Activated CD8-positive, alpha-beta memory T cell treated with anti-CD3 and anti-CD28 coated beads, Interleukin-2, amount 50 U/mL, for 4 hours (primary cell): ENCODE measurements around the gene FKBP6.
"Not testable (repeated sequence)": the region's sequence is repeated elsewhere in the genome, so short reads cannot be mapped to it uniquely, and the experiment has no call there.

Experiments
- DNase-seq: peaks from one replicate; pipeline ENCODE4 v3.0.0-alpha.2; 2020

The FKBP6 gene

GRCh38 chr7:73358590-73359275 lies 30.8 kb downstream of the FKBP6 start:
- no peak for DNase-seq

DNA sequence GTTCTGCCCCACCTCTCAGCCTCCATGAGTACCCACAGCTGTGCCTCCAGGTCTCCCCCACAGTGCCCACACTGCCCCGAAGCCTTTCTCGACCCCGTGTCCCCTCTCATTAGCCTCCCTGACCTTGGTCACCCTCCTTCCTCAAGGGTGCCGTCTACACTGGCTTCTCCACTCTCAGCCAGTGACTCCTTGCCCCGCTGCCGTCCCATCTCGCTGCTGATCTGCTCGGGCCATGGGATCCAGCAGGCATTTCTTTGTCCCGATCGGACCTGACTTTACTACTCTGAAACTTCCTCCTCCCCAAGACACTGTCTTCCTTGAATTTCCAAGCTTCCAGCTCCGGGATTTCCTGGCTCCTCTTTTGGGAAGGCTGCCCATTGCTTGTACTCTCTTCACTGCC lies 31.3 kb downstream of the FKBP6 start:
- no peak for DNase-seq

DNA sequence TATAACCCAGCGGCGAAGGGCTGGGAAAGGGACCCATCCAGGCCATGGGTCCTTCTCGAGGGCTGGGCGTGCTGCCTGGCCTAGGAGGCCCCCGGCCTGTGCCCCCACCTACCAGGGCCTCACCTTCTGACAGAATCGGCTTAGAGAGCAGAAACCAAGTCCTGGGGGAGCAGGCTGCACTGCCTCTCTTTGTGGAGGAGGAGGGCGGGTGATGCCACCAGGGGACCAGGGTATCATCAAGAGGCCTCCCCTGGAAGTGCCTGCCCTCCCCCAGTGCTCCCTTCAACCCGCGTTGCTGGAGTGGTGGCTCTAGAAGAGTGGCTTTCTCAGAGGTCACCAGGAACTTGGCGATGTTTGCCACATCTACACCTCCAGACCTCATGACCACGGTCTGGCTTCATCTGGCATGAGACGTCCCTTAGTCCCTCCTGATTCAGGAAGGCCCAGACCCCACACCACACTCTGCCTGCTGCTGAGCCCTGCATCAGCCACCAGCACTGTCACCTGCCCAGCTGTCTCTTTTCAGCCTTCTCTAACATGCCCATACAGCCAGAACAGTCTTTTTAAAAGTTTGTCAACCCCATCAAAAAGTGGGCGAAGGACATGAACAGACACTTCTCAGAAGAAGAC lies 31.9 kb downstream of the FKBP6 start:
- DNase-seq, result no peak

DNA sequence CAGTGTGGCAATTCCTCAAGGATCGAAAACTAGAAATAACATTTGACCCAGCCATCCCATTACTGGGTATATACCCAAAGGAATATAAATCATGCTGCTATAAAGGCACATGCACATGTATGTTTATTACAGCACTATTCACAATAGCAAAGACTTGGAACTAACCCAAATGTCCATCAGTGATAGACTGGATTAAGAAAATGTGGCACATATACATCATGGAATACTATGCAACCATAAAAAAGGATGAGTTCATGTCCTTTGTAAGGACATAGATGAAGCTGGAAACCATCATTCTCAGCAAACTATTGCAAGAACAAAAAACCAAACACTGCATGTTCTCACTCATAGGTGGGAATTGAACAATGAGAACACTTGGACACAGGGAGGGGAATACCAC lies 32.6 kb downstream of the FKBP6 start:
- DNase-seq, result not testable (repeated sequence)

- DNase-seq, result no peak
These were observed 35.5 kb downstream of the FKBP6 start for GRCh38 chr7:73363225-73364005.

GRCh38 chr7:73364006-73364728 lies 36.2 kb downstream of the FKBP6 start:
- no peak for DNase-seq

DNA sequence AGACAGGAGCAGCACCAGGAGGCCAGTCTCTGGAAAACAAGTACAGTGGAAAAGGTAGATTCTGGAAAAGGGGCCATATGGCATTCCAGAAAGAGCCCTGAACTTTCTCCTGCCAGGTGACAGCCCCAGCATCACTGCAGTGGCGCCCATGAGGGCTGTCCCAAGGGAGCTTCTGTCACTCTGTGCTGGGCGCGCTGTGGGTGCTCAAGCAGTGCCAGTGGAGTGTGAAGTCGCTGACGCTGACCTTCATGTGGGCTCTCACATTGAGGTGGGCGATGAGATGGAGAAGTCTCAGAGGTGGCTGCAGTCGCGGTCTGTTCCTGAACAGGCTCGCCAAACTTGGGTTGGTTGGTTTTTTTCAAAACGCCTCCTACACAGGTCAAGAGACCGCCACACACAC lies 38.2 kb downstream of the FKBP6 start:
- DNase-seq, result no peak

DNA sequence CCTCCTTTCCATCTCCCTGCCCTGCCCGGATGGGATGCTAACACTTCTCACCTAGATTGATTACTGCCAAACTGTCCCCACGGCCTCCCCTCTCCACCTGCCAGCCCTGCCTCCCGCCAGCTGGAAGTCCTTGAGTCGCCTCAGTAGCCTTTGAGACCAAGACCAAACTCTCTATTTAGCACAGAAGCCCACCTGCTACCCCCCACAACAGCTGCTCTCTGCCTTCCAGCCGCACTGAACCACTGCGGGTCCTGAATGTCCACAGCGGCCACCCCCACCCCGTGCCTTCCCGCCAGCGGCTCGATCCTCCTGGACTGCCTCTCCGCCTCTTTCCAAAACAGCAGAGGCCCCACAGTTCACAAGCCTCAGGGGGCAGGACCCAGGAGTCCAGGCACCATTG lies 39.0 kb downstream of the FKBP6 start:
- no peak for DNase-seq

GRCh38 chr7:73369009-73369408 lies 41.0 kb downstream of the FKBP6 start:
- no peak for DNase-seq

- no peak for DNase-seq
These were observed 41.7 kb downstream of the FKBP6 start for GRCh38 chr7:73369622-73370021.

GRCh38 chr7:73373741-73374140 lies 45.8 kb downstream of the FKBP6 start:
- no peak for DNase-seq

GRCh38 chr7:73376262-73376661 lies 48.3 kb downstream of the FKBP6 start:
- not testable (repeated sequence) for DNase-seq

- DNase-seq, result no peak
These were observed 48.9 kb downstream of the FKBP6 start for GRCh38 chr7:73376671-73377412.

GRCh38 chr7:73377413-73378200 lies 49.6 kb downstream of the FKBP6 start:
- DNase-seq, result not testable (repeated sequence)

DNA sequence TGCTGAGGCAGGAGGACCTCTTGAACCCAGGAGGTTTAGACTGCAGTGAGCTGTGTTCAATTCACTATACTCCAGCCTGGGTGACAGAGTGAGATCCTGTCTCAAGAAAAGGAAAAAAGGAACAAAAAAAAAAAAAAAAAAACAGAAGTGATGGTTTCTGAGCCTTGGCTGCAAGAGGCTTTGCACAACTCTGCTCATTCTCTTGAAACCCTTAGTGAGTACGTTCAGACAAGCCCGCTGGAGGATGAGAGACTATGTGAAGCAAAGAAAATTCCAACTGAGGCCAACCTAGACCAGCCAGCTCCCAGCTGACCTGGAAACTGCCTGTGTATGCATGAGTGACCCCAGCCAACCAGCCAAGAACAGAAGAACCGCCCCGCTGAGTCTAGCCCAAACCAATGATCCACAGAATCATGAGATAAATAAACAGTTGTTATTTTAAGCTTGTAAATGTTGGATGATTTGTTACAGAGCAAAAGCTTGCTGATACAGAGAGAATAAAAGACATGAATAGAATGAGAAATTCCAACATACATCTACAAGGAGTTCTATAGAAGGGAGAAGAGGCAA lies 55.1 kb downstream of the FKBP6 start:
- DNase-seq, result no peak

- no peak for DNase-seq
These were observed 59.4 kb downstream of the FKBP6 start for GRCh38 chr7:73387221-73387828.

DNA sequence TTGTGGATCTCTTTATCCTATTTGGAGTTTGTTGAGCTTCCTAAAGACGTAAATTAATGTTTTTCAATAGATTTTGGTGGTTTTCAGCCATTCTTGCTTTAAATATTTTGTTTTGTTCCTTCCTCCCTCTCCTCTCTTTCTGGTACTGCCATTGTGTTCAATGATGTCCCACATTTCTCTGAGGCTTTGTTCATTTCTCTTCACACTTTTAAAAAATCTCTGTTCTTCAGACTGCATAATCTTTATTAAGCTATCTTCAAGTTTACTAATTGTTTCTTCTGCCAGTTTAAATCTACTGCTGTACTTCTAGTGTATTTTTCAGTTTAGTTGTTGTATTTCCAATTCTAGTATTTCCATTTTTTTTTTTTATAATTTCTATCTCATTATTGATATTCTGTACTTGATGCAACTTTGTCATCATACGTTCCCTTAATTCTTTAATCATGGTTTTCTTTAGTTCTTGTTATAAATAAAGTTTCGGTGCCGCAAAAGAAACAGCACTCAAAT lies 60.0 kb downstream of the FKBP6 start:
- DNase-seq, result no peak

DNA sequence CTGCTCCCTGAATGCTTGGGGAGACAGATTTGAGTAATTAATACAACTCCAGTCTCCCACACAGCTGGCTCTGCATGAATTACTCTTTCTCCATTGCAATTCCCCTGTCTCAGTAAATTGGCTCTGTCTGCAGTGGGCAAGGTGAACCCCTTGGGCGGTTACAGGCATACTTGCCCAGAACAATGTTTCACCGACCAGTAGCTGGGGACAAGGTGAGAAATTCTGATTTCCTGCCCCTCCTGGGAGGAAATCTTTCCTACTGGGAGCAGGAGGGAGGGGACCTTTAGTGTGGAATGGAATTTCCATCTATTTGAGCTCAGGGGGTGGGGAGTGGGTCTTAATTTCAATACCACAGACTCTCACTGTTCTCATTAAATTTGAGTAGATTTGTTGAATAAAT lies 63.4 kb downstream of the FKBP6 start:
- DNase-seq, result no peak

- DNase-seq, result no peak
These were observed 66.5 kb downstream of the FKBP6 start for GRCh38 chr7:73394422-73394821.
